ENCODE measurements around the gene ABCA10.
"Not testable (repeated sequence)": the region's sequence is repeated elsewhere in the genome, so short reads cannot be mapped to it uniquely, and the experiment has no call there.

ABCA10 gene

GRCh38 chr17:69175262-69175624 lies 53.4 kb downstream of the ABCA10 start:
- in situ Hi-C loops (cut with MboI; ENCODE audit: low pct_unique_long_range_greater_than_20kb, low sequenced_read_pairs, unreplicated experiment), result no loop called here
- DNase-seq (ENCODE audit: low spot score), result no peak
- TF ChIP-seq CTCF (IDR thresholded peaks at IDR 0.05; ENCODE audit: extremely low read depth, insufficient read depth, missing control alignments), result no peak

GRCh38 chr17:69173118-69173517 lies 55.5 kb downstream of the ABCA10 start:
- no peak for TF ChIP-seq CTCF (IDR thresholded peaks at IDR 0.05; ENCODE audit: extremely low read depth, insufficient read depth, missing control alignments)
- in situ Hi-C loops (cut with MboI; ENCODE audit: low pct_unique_long_range_greater_than_20kb, low sequenced_read_pairs, unreplicated experiment), result no loop called here
- DNase-seq (ENCODE audit: low spot score), result no peak

- in situ Hi-C loops (cut with MboI; ENCODE audit: low pct_unique_long_range_greater_than_20kb, low sequenced_read_pairs, unreplicated experiment), result no loop called here
- no peak for TF ChIP-seq CTCF (IDR thresholded peaks at IDR 0.05; ENCODE audit: extremely low read depth, insufficient read depth, missing control alignments)
- DNase-seq (ENCODE audit: low spot score), result no peak
Measured at GRCh38 chr17:69170377-69170776, 58.2 kb downstream of the ABCA10 start.

- in situ Hi-C loops (cut with MboI; ENCODE audit: low pct_unique_long_range_greater_than_20kb, low sequenced_read_pairs, unreplicated experiment); DNase-seq (ENCODE audit: low spot score): not testable (repeated sequence)
Measured at GRCh38 chr17:69168642-69169041, 60.0 kb downstream of the ABCA10 start.

- no peak for TF ChIP-seq CTCF (IDR thresholded peaks at IDR 0.05; ENCODE audit: extremely low read depth, insufficient read depth, missing control alignments)
- in situ Hi-C loops (cut with MboI; ENCODE audit: low pct_unique_long_range_greater_than_20kb, low sequenced_read_pairs, unreplicated experiment), result no loop called here
- no peak for DNase-seq (ENCODE audit: low spot score)
Measured at GRCh38 chr17:69166957-69167356, 61.7 kb downstream of the ABCA10 start.

GRCh38 chr17:69164206-69164605 lies 64.4 kb downstream of the ABCA10 start:
- no peak for DNase-seq (ENCODE audit: low spot score)
- TF ChIP-seq CTCF (IDR thresholded peaks at IDR 0.05; ENCODE audit: extremely low read depth, insufficient read depth, missing control alignments), result no peak
- in situ Hi-C loops (cut with MboI; ENCODE audit: low pct_unique_long_range_greater_than_20kb, low sequenced_read_pairs, unreplicated experiment), result no loop called here

GRCh38 chr17:69159418-69159817 lies 69.2 kb downstream of the ABCA10 start:
- in situ Hi-C loops (cut with MboI; ENCODE audit: low pct_unique_long_range_greater_than_20kb, low sequenced_read_pairs, unreplicated experiment), result no loop called here
- no peak for TF ChIP-seq CTCF (IDR thresholded peaks at IDR 0.05; ENCODE audit: extremely low read depth, insufficient read depth, missing control alignments)
- no peak for DNase-seq (ENCODE audit: low spot score)
